ENCODE results near the gene SCN3A.

- TF ChIP-seq CTCF (conservative IDR thresholded peaks at IDR 0.05 in 1 of 2, IDR thresholded peaks at IDR 0.05 in 1 of 2; ENCODE audit: extremely low read depth in 1 of 2, insufficient read depth in 1 of 2, low read depth in 1 of 2, low read length in 2 of 2) (no peak), EZH2 (IDR thresholded peaks at IDR 0.05; ENCODE audit: borderline replicate concordance, low read length) (no peak)
These were observed 54.4 kb downstream of the SCN3A start for GRCh38 chr2:165149439-165149838.
